DOHH2 (cell line): ENCODE data around the gene NAIF1.

Experiments
- EZH2phosphoT487 ChIP-seq: fragments of 200-600 bp; sonication (generic); IDR thresholded peaks from 2 replicates; pipeline ENCODE4 v1.6.1; 2017; ENCODE audit warnings: borderline replicate concordance, mild to moderate bottlenecking, antibody characterized with exemption, low read length, moderate library complexity, mixed read lengths
- TF ChIP-seq, protein P1 (sequence below): fragments of 200-600 bp; sonication (generic); IDR thresholded peaks from one replicate; pipeline ENCODE4 v1.5.1; 2014; ENCODE audit warnings: antibody characterized with exemption, mild to moderate bottlenecking, low read depth, low read length; ENCODE audit not compliant: poor library complexity, severe bottlenecking

DNA sequence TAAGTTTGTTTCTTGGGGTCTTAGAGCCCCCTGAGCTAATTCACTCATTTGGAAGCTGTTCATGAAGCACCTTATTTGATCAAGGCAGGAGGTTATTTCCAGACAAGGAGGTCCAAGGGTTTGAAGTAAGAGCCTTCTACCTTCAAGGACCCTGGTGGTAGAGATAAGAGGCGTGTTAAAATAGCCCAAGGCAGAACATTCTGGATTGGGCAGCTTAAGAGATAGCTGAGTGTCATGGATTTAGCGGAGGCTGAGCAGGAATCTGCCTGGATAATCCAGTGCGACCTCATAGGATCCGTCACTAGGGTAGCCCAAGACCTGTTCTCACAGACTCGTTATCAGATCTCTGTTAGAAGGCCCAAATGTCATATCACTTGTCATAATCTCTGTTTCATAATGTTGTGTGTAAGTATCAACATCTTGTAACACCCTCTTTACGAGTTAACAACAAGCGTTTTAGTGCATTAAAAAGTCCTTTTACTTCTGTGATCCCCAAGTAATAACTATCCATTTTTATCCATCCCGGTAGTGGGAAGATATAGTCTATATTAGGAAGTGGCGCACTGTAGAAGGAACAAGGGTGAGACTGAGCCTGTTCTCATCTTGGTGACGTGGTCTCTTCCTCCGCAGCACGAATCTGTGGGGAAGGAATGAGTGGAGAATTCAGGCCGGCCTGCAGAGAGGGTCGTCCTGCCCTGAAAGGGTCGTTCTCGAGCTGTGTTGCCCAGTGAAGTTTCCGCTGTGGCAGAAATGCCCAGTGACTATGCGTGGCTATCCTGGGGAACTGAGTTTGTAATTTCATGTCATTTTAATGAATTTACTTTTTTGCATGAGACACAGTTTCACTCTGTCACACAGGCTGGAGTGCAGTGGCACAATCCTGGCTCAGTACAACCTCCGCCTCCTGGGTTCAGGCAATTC is 29.8 kb upstream of the NAIF1 start:
- TF ChIP-seq, protein P1, sequence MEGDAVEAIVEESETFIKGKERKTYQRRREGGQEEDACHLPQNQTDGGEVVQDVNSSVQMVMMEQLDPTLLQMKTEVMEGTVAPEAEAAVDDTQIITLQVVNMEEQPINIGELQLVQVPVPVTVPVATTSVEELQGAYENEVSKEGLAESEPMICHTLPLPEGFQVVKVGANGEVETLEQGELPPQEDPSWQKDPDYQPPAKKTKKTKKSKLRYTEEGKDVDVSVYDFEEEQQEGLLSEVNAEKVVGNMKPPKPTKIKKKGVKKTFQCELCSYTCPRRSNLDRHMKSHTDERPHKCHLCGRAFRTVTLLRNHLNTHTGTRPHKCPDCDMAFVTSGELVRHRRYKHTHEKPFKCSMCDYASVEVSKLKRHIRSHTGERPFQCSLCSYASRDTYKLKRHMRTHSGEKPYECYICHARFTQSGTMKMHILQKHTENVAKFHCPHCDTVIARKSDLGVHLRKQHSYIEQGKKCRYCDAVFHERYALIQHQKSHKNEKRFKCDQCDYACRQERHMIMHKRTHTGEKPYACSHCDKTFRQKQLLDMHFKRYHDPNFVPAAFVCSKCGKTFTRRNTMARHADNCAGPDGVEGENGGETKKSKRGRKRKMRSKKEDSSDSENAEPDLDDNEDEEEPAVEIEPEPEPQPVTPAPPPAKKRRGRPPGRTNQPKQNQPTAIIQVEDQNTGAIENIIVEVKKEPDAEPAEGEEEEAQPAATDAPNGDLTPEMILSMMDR: no peak
- no peak for TF ChIP-seq EZH2phosphoT487
